Effector memory CD8-positive, alpha-beta T cell (primary cell): Measurements from ENCODE around the gene MTCL1.

Experiments used
- ATAC-seq: fragments of 150-1000 bp; cut with Tn5 transposase; replicated peaks from 2 replicates; pipeline ENCODE4 v1.10.0; 2021; ENCODE audit warnings: mild to moderate bottlenecking, moderate library complexity
- DNase-seq, 3 experiments: peaks; one replicate each; pipeline ENCODE4 v3.0.0; 2021
- H3K27ac Mint-ChIP-seq, 2 donors: one replicate each; pipeline ENCODE4 v1.8.0; 2022; ENCODE audit warnings: mild to moderate bottlenecking in 2 of 2, mixed read lengths in 2 of 2, moderate library complexity in 2 of 2
- H3K27me3 Mint-ChIP-seq, 2 donors: one replicate each; pipeline ENCODE4 v1.8.0; 2022; ENCODE audit warnings: mixed read lengths in 2 of 2
- H3K36me3 Mint-ChIP-seq: one replicate; pipeline ENCODE4 v1.8.0; 2022; ENCODE audit warnings: mild to moderate bottlenecking, moderate library complexity, mixed read lengths; ENCODE audit not compliant: insufficient read depth
- H3K4me1 Mint-ChIP-seq, 2 donors: one replicate each; pipeline ENCODE4 v1.8.0; 2022; ENCODE audit warnings: low read depth in 2 of 2, mixed read lengths in 2 of 2
- H3K4me3 Mint-ChIP-seq, 2 donors: one replicate each; pipeline ENCODE4 v1.8.0; 2022; ENCODE audit warnings: mild to moderate bottlenecking in 2 of 2, mixed read lengths in 2 of 2, moderate library complexity in 2 of 2
- H3K9me3 Mint-ChIP-seq, 2 donors: one replicate each; pipeline ENCODE4 v1.8.0; 2022; ENCODE audit warnings: mixed read lengths in 2 of 2

The MTCL1 gene

DNA sequence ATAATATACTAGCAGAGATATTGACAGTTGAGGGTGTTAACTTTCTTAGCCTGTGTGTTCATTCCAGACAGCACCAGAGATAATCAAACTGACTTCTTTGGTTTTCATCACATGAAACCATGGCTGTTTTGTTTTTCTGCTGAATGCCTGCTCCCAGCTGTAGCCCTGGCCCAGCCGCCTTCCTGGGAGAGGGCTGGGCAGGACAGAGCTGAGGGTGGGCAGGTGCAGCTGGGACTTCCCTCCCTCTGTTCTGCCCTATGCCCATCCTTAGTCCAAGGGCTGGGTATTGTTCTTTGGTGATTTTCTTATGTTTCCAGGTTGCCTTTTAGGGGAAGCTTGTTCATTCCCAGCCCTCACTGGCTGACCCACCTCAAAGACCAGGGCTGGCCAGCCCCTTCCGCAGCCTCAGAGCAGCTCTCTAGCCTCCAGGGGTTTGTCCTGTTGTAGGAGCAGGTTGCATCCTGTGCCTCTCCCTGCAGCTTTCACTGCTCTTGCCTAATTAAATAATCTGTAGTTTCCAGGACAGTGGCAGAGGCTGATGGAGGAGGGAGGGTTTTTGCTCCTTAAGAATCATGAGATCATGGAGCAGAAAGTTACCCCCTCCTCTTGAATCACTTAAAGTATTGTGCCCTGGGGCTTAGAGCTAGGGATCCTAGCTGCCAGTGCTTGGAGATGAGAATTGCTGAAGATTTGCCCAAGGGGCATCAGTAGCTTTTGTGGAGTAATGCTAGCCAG, 61.4 kb downstream of the MTCL1 start:
- H3K36me3 Mint-ChIP-seq = no peaks in the 10 kb centered on the region
- peaks cover 10 to 23% of the 10 kb centered on the region in 2 donors for H3K27me3 Mint-ChIP-seq
- H3K4me3 Mint-ChIP-seq = no peak overlapping the region
- no peak for DNase-seq
- no peaks in the 10 kb centered on the region for H3K4me1 Mint-ChIP-seq
- H3K27ac Mint-ChIP-seq = no peak overlapping the region
- no peak for ATAC-seq
- no peaks in the 10 kb centered on the region for H3K9me3 Mint-ChIP-seq

DNA sequence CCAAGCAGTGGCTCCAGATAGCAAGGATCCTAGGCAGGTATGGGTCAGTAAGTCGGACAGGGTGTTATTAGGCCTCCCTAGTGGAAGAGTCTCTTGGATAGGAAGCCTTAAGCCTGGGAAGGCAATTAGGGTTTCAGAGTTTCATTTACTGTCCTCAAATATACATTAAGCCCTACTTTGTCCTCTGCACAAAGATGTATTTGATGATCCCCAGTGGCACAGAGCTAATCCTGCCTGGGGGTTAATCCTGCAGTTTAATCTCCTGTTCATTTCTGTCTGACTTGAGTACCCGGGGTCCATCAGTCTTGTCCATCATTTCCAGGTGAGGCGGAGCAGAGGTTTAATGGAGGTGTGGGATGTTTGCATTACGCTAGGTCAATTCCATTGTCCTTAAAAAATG, 62.0 kb downstream of the MTCL1 start:
- no peak overlapping the region for H3K27ac Mint-ChIP-seq
- H3K4me3 Mint-ChIP-seq = no peak overlapping the region
- H3K9me3 Mint-ChIP-seq = no peaks in the 10 kb centered on the region
- H3K36me3 Mint-ChIP-seq = no peaks in the 10 kb centered on the region
- ATAC-seq = no peak
- DNase-seq = no peak
- peaks cover 5 to 17% of the 10 kb centered on the region in 2 donors for H3K27me3 Mint-ChIP-seq
- no peaks in the 10 kb centered on the region for H3K4me1 Mint-ChIP-seq

DNA sequence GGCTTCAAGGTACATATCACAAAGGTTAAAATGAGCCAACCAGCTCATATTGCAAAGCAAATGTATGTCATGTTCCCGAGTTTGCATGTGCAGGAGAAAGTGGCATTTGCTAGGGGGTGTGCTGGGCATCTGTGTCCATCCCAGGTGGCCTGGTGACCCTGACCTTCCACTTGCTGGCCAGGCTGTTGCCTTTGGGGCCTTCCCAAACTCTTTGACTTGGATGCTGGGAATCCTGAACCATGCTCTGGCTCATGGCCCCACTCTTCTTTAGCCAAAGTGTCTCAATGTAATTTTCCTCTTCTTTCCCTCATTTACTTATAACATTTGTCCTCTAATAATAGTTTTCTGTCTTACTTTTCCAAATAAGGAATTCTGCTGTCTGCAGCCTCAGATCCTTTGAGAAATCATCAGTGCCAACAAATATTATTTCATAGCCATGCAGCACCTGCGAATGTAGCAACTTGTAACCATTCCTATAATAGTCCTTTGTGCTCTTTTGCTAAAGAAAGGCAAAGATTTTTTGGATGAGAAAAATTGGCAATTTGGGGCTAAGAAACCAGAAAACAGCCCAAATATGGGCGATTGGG, 64.2 kb downstream of the MTCL1 start:
- H3K36me3 Mint-ChIP-seq = no peaks in the 10 kb centered on the region
- H3K4me3 Mint-ChIP-seq = no peak overlapping the region
- peaks cover 0 to 9% of the 10 kb centered on the region in 2 donors for H3K27me3 Mint-ChIP-seq
- DNase-seq = no peak
- no peak for ATAC-seq
- H3K9me3 Mint-ChIP-seq = no peaks in the 10 kb centered on the region
- H3K4me1 Mint-ChIP-seq = no peaks in the 10 kb centered on the region
- H3K27ac Mint-ChIP-seq = no peak overlapping the region

DNA sequence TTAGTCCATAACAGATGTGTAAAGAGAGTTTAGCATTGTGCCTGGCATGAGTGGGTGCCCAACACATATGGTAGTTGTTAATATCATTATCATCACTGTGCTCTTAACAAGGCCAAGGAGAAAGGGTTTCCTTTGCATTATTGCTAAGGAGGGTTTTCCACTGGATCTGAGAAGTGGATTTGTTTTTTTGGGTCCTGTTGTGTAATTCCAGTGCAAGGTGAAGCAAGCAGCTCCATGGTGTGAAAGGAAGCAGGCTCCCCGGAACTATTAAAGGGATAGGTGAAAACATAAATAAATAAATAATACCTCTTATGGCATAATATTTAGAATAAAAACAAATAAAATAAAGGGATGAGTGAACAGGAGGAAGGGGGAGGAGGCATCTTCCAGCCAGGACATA, 65.3 kb downstream of the MTCL1 start:
- Mint-ChIP-seq H3K27me3 (no peaks in the 10 kb centered on the region), H3K27ac (no peak overlapping the region), H3K36me3 (no peaks in the 10 kb centered on the region), H3K4me3 (no peak overlapping the region), H3K4me1 (no peaks in the 10 kb centered on the region), H3K9me3 (no peaks in the 10 kb centered on the region)
- DNase-seq (no peak), ATAC-seq (no peak)

DNA sequence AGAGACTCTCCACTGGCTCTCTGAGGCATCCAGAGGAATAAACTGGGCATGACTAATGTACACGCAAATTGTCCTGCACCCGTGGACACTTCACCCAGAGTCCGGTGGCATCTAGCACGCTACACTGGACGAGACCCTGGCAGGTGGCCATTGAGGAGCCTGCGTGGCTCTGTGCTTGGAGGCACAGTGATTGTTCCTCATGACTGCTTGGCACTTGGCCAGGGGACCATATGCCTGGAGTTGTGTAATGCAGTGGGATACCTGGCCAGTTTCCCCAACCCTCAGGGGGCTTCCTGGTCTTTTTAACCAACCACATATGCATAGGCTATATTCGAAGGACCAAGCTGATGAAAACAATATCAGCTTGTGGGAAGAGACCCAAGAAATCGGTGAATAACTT, 66.6 kb downstream of the MTCL1 start:
- Mint-ChIP-seq H3K36me3 (no peaks in the 10 kb centered on the region), H3K27ac (no peak overlapping the region), H3K4me1 (no peaks in the 10 kb centered on the region), H3K4me3 (no peak overlapping the region), H3K27me3 (no peaks in the 10 kb centered on the region), H3K9me3 (no peaks in the 10 kb centered on the region)
- ATAC-seq (no peak), DNase-seq (no peak)

DNA sequence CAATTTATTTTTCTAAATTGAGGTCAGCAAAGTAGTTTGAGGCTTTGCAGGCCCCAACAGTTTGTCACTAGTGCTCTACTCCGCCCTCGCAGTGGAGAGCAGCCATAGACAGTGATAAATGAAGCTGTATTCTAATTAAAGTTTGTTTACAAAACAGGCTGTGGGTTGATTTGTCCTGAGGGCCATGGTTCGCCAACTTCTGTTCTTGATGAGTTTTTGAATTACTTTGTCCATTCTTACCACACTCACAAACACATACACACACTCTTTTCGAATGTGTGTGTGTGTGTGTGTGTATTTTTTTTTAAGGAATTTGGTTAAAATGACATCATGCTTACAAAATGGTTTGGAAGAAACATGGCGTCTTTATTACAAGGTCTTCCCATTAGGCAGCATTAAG, 68.6 kb downstream of the MTCL1 start:
- Mint-ChIP-seq H3K27ac (no peak overlapping the region), H3K9me3 (no peaks in the 10 kb centered on the region), H3K4me3 (no peak overlapping the region), H3K27me3 (peaks cover 4 to 18% of the 10 kb centered on the region in 2 donors), H3K4me1 (no peaks in the 10 kb centered on the region), H3K36me3 (no peaks in the 10 kb centered on the region)
- no peak for DNase-seq
- no peak for ATAC-seq

DNA sequence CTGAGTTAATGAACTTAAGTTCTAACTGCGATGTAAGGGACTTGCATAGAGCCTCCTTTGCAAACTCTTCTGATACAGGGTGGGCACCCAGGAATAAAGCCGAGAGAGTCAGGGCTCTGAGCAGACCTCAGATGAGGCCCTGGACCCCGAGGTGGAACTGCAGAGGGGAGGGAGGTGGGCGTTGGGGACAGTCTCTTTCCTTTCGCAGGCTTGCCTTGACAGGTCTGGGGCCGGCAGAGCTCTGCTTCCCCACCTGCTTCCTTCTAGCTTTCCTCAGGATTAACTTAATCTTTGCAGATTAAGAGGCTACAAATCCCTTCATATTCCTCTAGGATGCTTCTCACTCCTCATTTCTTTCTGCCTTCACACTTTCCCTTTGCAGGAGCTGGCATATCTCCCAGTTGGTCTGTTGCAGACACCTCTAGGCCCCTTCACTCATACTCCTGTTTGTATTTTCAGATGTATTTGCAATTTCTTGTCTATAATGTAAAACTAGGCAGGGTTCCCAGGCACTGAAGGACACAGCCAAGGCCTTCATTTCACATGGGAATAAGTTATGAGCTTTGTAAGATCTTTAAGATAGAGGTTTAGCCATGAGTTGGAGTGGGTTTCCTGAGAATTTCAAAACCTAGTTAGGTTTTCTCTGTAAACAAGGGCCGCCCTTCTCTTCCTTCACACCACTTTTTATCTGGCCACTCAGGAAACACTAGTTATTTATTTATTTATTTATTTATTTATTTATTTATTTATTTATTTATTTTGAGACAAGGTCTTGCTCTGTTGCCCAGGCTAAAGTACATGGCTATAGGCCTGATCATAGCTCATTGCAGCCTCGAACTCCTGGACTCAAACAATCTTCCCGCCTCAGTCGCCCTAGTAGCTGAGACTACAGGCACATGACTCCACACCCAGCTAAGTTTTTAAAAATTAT, 70.9 kb downstream of the MTCL1 start:
- H3K4me3 Mint-ChIP-seq = no peak overlapping the region
- no peak for ATAC-seq

DNA sequence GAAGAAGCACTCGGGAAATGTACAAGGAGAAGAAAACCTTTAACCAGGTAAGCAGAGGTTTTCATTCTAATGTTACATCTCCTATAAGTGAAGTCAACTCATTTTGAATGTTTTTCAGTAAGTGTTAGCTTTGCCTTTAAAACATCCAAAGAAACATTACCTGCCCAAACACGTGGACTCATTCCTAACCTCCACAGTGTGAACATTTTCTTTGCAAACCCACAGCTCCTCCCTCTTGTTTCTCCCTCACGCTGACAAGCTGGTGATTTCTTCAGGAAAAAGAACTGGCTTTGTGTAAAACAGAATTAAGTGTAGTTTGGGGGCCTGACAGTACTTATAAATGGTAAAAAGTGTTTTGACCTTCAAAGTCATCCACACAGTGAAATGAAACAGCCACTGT, 72.5 kb downstream of the MTCL1 start:
- DNase-seq (no peak), ATAC-seq (no peak)
- Mint-ChIP-seq H3K9me3 (no peaks in the 10 kb centered on the region), H3K27ac (no peak overlapping the region), H3K4me1 (no peaks in the 10 kb centered on the region), H3K4me3 (no peak overlapping the region), H3K36me3 (no peaks in the 10 kb centered on the region), H3K27me3 (peaks cover 16 to 39% of the 10 kb centered on the region in 2 donors)

More for the DNA sequence above, 70.9 kb downstream of the MTCL1 start:
- Mint-ChIP-seq H3K27ac (no peak overlapping the region), H3K9me3 (no peaks in the 10 kb centered on the region), H3K36me3 (no peaks in the 10 kb centered on the region), H3K4me1 (no peaks in the 10 kb centered on the region), H3K27me3 (peaks cover 12 to 31% of the 10 kb centered on the region in 2 donors)
- no peak for DNase-seq

DNA sequence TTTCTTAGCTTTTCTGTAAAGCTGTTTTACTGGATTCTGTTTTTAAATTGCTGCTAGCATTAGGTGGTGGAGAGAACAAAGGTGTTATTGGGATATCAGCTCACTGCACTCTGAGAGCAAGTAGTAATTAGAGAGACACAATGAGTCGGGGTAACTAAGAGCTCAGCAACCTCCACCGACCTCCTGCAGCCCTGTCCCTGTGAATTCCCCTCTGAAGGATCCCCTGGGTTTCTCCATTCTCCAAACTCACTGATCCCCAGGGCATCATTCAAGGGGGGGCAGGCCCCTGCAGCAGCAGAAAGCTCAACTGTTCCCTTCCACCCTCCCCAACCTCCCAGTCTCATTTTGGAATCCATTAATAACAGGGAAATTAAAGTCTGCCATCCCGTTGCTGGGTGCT, 73.0 kb downstream of the MTCL1 start:
- Mint-ChIP-seq H3K4me1 (no peaks in the 10 kb centered on the region), H3K27ac (peak overlapping the region in 1 of 2 donors; percentile 35), H3K4me3 (no peak overlapping the region), H3K9me3 (no peaks in the 10 kb centered on the region), H3K36me3 (no peaks in the 10 kb centered on the region), H3K27me3 (peaks cover 16 to 39% of the 10 kb centered on the region in 2 donors)
- no peak for DNase-seq
- no peak for ATAC-seq

DNA sequence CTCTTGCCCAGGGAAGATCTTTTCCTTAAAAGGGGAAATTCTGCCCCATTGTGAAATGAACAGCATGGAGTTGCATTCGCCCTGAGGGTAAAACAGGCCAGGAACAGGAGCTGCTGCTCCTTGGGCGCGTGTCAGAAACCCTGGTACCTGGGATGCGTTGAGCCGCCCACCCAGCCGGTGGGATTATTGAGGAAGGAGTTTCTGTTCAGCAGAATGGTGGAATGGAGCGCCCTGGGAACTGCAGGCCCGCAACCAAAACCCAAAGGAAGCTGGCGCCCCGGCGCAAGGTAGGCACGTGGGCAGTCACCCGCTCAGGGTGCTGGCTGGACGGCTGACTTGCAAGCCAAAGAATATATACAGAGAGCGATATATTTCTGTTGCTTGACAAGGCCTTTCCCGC, 73.5 kb downstream of the MTCL1 start:
- no peak for DNase-seq
- no peaks in the 10 kb centered on the region for H3K36me3 Mint-ChIP-seq
- no peaks in the 10 kb centered on the region for H3K4me1 Mint-ChIP-seq
- no peak for ATAC-seq
- no peak overlapping the region for H3K4me3 Mint-ChIP-seq
- peak overlapping the region in 1 of 2 donors; percentile 35 for H3K27ac Mint-ChIP-seq
- H3K27me3 Mint-ChIP-seq = peaks cover 16 to 39% of the 10 kb centered on the region in 2 donors
- H3K9me3 Mint-ChIP-seq = no peaks in the 10 kb centered on the region

DNA sequence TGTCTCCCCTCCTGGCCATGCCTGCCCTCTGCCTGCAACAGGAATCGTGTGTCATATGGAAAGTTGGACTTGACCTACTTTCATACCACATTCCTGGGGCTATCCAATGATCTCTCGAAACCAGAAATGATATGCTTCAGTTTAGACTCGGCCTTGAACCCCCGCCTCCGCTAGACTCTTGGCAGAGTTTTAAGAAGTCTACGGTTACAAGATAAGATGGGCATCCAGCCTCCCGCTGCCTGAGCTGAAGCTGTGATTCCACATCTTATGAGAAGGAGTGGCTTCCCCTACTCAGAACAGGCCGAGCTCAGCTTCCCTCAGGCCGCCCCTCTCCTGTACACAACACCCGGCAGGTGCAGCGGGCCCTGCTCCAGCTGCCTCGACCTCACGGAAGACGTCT, 73.9 kb downstream of the MTCL1 start:
- no peak overlapping the region for H3K27ac Mint-ChIP-seq
- ATAC-seq (no peak), DNase-seq (no peak)
- H3K4me3 Mint-ChIP-seq = no peak overlapping the region
- peaks cover 16 to 39% of the 10 kb centered on the region in 2 donors for H3K27me3 Mint-ChIP-seq
- no peaks in the 10 kb centered on the region for H3K9me3 Mint-ChIP-seq
- no peaks in the 10 kb centered on the region for H3K4me1 Mint-ChIP-seq
- no peaks in the 10 kb centered on the region for H3K36me3 Mint-ChIP-seq

DNA sequence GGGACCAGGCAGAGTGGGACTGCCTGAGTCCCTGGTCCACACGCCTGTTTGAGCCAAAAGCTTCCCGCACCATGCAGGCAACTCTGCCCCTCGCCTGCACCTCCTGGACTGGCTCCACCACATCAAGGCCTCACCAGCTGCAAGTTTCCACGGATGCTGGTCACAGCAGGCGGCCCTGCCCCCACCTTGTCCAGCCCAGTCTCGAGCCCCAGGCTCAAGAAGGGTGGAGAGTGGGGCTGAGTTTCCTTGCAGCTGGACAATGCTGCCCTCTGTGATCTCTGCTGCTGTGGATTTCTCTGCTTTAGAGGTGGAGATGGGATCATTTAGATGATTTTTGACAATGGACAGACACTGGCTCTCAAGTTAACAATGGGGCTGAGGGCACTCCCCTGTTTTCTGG, 74.9 kb downstream of the MTCL1 start:
- Mint-ChIP-seq H3K4me1 (no peaks in the 10 kb centered on the region), H3K36me3 (no peaks in the 10 kb centered on the region), H3K27ac (no peak overlapping the region), H3K4me3 (no peak overlapping the region), H3K27me3 (peaks cover 16 to 39% of the 10 kb centered on the region in 2 donors), H3K9me3 (no peaks in the 10 kb centered on the region)
- DNase-seq (no peak), ATAC-seq (no peak)

DNA sequence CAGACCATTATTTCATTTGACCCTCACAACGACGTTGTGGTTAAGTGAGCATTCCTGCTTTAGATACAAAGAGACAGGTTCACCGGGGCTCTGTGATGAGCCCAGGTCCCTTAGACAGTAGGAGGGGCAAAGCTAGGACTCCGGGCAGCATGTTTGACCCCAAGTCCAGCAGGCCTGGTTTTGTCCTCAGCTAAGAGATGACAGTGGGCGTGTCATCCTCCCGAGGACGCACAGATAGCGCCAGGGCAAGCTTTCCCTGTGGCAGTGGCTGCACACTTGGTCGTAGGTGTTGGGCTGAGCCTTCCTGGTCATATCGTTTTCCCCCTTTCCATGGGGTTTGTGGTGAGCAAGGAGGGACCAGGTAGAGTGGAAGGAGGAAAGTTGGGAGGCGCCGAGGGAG, 76.3 kb downstream of the MTCL1 start:
- Mint-ChIP-seq H3K27me3 (peaks cover 22 to 46% of the 10 kb centered on the region in 2 donors), H3K4me3 (no peak overlapping the region), H3K9me3 (no peaks in the 10 kb centered on the region), H3K36me3 (no peaks in the 10 kb centered on the region), H3K4me1 (peaks cover 0 to 2% of the 10 kb centered on the region in 2 donors), H3K27ac (no peak overlapping the region)
- no peak for DNase-seq
- no peak for ATAC-seq
